ENCODE measurements around the gene SPTLC1. TPM values are rescaled to one million over a fixed set of nuclear protein-coding genes. Genes with fewer than 3 reads are reported as not detected.
"Not testable (repeated sequence)": the region's sequence is repeated elsewhere in the genome, so short reads cannot be mapped to it uniquely, and the experiment has no call there.

The SPTLC1 gene
- total RNA-seq, 2 donors from 2014 or later, result 40.6 to 41.8 TPM

- no peak for TF ChIP-seq CTCF (IDR thresholded peaks at IDR 0.05)
- no peak overlapping the region for H3K27ac ChIP-seq
- H3K9me3 ChIP-seq, result no peaks in the 10 kb centered on the region
- no peak overlapping the region for H3K4me3 ChIP-seq
- H3K36me3 ChIP-seq, result no peaks in the 10 kb centered on the region
- no peak for DNase-seq (ENCODE audit: low spot score)
- no peaks in the 10 kb centered on the region for H3K27me3 ChIP-seq
- H3K4me1 ChIP-seq, result no peaks in the 10 kb centered on the region
These were observed 43.8 kb upstream of the SPTLC1 start for GRCh38 chr9:92159058-92159457.

GRCh38 chr9:92158097-92158601, 42.9 kb upstream of the SPTLC1 start:
- Histone ChIP-seq H3K27me3 (no peaks in the 10 kb centered on the region), H3K27ac (no peak overlapping the region), H3K4me1 (no peaks in the 10 kb centered on the region), H3K9me3 (no peaks in the 10 kb centered on the region), H3K4me3 (no peak overlapping the region), H3K36me3 (no peaks in the 10 kb centered on the region)
- no peak for TF ChIP-seq CTCF (IDR thresholded peaks at IDR 0.05)
- no peak for DNase-seq (ENCODE audit: low spot score)

- DNase-seq (ENCODE audit: low spot score); H3K9me3 ChIP-seq; H3K4me1 ChIP-seq; H3K27me3 ChIP-seq; H3K27ac ChIP-seq; H3K36me3 ChIP-seq; H3K4me3 ChIP-seq: not testable (repeated sequence)
These were observed 40.5 kb upstream of the SPTLC1 start for GRCh38 chr9:92155736-92156135.

GRCh38 chr9:92155221-92155620, 40.0 kb upstream of the SPTLC1 start:
- Histone ChIP-seq H3K36me3 (no peaks in the 10 kb centered on the region), H3K27ac (no peak overlapping the region), H3K9me3 (no peaks in the 10 kb centered on the region), H3K27me3 (no peaks in the 10 kb centered on the region), H3K4me1 (no peaks in the 10 kb centered on the region), H3K4me3 (no peak overlapping the region)
- no peak for TF ChIP-seq CTCF (IDR thresholded peaks at IDR 0.05)
- no peak for DNase-seq (ENCODE audit: low spot score)

GRCh38 chr9:92153466-92154415, 38.5 kb upstream of the SPTLC1 start:
- not testable (repeated sequence) for H3K4me1 ChIP-seq, H3K27ac ChIP-seq, H3K4me3 ChIP-seq, H3K27me3 ChIP-seq, H3K9me3 ChIP-seq, H3K36me3 ChIP-seq
- DNase-seq (ENCODE audit: low spot score), result peak; percentile 54

- Histone ChIP-seq H3K36me3 (no peaks in the 10 kb centered on the region), H3K4me1 (peaks cover 0 to 10% of the 10 kb centered on the region in 2 donors), H3K27me3 (no peaks in the 10 kb centered on the region), H3K9me3 (no peaks in the 10 kb centered on the region), H3K27ac (no peak overlapping the region), H3K4me3 (no peak overlapping the region)
- DNase-seq (ENCODE audit: low spot score), result peak; percentile 46
- no peak for TF ChIP-seq CTCF (IDR thresholded peaks at IDR 0.05)
These were observed 36.6 kb upstream of the SPTLC1 start for GRCh38 chr9:92151691-92152393.

- H3K4me3 ChIP-seq, H3K27me3 ChIP-seq, H3K36me3 ChIP-seq, H3K9me3 ChIP-seq, H3K27ac ChIP-seq: not testable (repeated sequence)
- DNase-seq (ENCODE audit: low spot score), result peak; percentile 4
- H3K4me1 ChIP-seq, result peaks cover 0 to 18% of the 10 kb centered on the region in 2 donors
These were observed 35.6 kb upstream of the SPTLC1 start for GRCh38 chr9:92150501-92151470.

All from right atrium auricular region (tissue), 2 donors.